Ishikawa (cell line): ENCODE measurements around the gene RNF2.

Source experiments
- EGR1 ChIP-seq: IDR thresholded peaks from 2 replicates; pipeline ENCODE4 v1.6.1; 2012
- EP300 ChIP-seq: IDR thresholded peaks from 2 replicates; pipeline ENCODE4 v1.6.1; 2012; ENCODE audit warnings: borderline replicate concordance
- NFIC ChIP-seq: IDR thresholded peaks from 2 replicates; pipeline ENCODE4 v1.6.1; 2012
- TAF1 ChIP-seq: IDR thresholded peaks from 2 replicates; pipeline ENCODE4 v1.6.1; 2012; ENCODE audit warnings: low read depth, mild to moderate bottlenecking
- TEAD4 ChIP-seq: IDR thresholded peaks from 2 replicates; pipeline ENCODE4 v1.6.1; 2012
- YY1 ChIP-seq: IDR thresholded peaks from 2 replicates; pipeline ENCODE4 v1.6.1; 2012; ENCODE audit warnings: low read depth
- TF ChIP-seq, protein P1 (sequence below): IDR thresholded peaks from 2 replicates; pipeline ENCODE4 v1.6.1; 2012
- TF ChIP-seq, protein P2 (sequence below): IDR thresholded peaks from 2 replicates; pipeline ENCODE4 v1.6.1; 2012
- TF ChIP-seq, protein P3 (sequence below): IDR thresholded peaks from 2 replicates; pipeline ENCODE4 v1.6.1; 2012; ENCODE audit warnings: low read depth, mild to moderate bottlenecking

DNA sequence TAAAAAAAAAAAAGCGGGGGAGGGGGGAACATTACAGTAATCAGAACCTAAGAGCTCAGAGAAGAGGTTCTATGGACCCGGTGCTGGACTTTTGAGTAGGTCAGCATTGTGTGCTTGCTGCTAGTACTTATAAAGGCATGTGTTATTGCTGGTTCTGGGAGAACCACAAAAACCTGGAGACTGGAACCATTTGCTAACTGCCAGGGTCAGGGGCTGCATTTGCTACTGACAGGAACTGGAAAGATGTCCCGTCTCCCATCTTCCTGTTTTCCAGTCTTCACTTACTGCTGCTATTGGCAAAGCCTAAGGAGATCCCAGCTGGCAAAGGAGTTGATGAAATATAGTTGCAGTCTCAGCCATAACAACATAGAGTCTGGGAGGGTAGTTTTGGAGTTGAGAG lies 4.3 kb downstream of the RNF2 start:
- TF ChIP-seq, protein P1, sequence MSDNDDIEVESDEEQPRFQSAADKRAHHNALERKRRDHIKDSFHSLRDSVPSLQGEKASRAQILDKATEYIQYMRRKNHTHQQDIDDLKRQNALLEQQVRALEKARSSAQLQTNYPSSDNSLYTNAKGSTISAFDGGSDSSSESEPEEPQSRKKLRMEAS, result no peak
- TF ChIP-seq TAF1, result no peak
- TF ChIP-seq TEAD4, result no peak
- TF ChIP-seq YY1, result no peak
- TF ChIP-seq, protein P2, sequence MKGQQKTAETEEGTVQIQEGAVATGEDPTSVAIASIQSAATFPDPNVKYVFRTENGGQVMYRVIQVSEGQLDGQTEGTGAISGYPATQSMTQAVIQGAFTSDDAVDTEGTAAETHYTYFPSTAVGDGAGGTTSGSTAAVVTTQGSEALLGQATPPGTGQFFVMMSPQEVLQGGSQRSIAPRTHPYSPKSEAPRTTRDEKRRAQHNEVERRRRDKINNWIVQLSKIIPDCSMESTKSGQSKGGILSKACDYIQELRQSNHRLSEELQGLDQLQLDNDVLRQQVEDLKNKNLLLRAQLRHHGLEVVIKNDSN, result no peak
- no peak for TF ChIP-seq NFIC
- no peak for TF ChIP-seq EGR1
- TF ChIP-seq, protein P3, sequence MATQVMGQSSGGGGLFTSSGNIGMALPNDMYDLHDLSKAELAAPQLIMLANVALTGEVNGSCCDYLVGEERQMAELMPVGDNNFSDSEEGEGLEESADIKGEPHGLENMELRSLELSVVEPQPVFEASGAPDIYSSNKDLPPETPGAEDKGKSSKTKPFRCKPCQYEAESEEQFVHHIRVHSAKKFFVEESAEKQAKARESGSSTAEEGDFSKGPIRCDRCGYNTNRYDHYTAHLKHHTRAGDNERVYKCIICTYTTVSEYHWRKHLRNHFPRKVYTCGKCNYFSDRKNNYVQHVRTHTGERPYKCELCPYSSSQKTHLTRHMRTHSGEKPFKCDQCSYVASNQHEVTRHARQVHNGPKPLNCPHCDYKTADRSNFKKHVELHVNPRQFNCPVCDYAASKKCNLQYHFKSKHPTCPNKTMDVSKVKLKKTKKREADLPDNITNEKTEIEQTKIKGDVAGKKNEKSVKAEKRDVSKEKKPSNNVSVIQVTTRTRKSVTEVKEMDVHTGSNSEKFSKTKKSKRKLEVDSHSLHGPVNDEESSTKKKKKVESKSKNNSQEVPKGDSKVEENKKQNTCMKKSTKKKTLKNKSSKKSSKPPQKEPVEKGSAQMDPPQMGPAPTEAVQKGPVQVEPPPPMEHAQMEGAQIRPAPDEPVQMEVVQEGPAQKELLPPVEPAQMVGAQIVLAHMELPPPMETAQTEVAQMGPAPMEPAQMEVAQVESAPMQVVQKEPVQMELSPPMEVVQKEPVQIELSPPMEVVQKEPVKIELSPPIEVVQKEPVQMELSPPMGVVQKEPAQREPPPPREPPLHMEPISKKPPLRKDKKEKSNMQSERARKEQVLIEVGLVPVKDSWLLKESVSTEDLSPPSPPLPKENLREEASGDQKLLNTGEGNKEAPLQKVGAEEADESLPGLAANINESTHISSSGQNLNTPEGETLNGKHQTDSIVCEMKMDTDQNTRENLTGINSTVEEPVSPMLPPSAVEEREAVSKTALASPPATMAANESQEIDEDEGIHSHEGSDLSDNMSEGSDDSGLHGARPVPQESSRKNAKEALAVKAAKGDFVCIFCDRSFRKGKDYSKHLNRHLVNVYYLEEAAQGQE, result no peak
- no peak for TF ChIP-seq EP300
